ENCODE results near the gene PIK3R1. TPM values are rescaled to one million over a fixed set of nuclear protein-coding genes. Genes with fewer than 3 reads are reported as not detected.

PIK3R1 gene
- total and polyA plus RNA-seq, 10 of the 15 experiments (the other 5 are each of a cell fraction or from before 2014, with no cell fraction given): 7.8 to 38.4 (median 15.7) TPM

DNA sequence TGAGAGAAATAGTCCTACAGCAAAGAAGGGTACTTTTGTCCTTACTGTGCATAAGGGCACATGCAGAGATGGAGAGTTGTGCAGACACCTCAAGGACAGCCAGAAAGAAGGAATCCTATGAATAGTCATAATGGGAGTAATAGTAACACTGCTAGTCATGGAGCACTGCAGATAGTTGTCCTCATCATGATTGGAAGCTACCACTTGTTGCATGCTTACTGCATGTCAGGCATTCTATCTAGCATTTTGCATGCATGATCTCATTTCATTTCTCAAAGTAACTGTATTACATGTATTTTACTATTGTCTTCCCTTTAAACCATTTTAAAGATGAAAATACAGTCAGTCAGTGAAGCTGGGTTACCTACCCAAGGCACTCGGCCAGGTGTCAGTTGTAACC lies 81.3 kb downstream of the PIK3R1 start:
- BruUV-seq (replicated peaks): no TSS peak
- SMC1A ChIA-PET (ENCODE audit: uncharacterized antibody, unreplicated experiment): interaction anchor here (10.5 kb wide), 1 partner anchor 9 kb away, joined by 63 read pairs; no protein-coding TSS in a partner anchor
- FAIRE-seq: no peak

More for the DNA sequence above, 81.3 kb downstream of the PIK3R1 start:
- ATAC-seq: no peak
- peaks cover 4% of the 10 kb centered on the region for H3K79me2 ChIP-seq (ENCODE audit: control insufficient read depth, insufficient read depth, low read length)
- H3K9ac ChIP-seq (ENCODE audit: control insufficient read depth, insufficient read depth, low read length): no peak overlapping the region
- intact Hi-C loops (cut with micrococcal nuclease; ENCODE audit: unreplicated experiment): no loop called here
- TF ChIP-seq POLR2A (IDR thresholded peaks at IDR 0.05; ENCODE audit: low read depth, low read length) (no peak), SIX5 (IDR thresholded peaks at IDR 0.05; ENCODE audit: low read depth, low read length, severe bottlenecking) (no peak), WRNIP1 (IDR thresholded peaks at IDR 0.05; ENCODE audit: borderline replicate concordance, low read depth, low read length) (no peak), EP300 (IDR thresholded peaks at IDR 0.05; ENCODE audit: borderline replicate concordance in 1 of 2, control insufficient read depth in 1 of 2, low read depth in 2 of 2, low read length in 2 of 2) (no peak), RUNX3 (IDR thresholded peaks at IDR 0.05; ENCODE audit: low read length) (no peak), MTA2 (IDR thresholded peaks at IDR 0.05; ENCODE audit: low read depth) (no peak), BHLHE40 (IDR thresholded peaks at IDR 0.05; ENCODE audit: borderline replicate concordance in 1 of 2, low read depth in 2 of 2, low read length in 1 of 2) (no peak), BRCA1 (IDR thresholded peaks at IDR 0.05; ENCODE audit: low read depth, low read length) (no peak), HDAC2 (IDR thresholded peaks at IDR 0.05) (no peak), RFX5 (IDR thresholded peaks at IDR 0.05; ENCODE audit: low read depth, low read length) (no peak), SREBF1 (IDR thresholded peaks at IDR 0.05; ENCODE audit: low read length) (no peak), SIN3A (IDR thresholded peaks at IDR 0.05; ENCODE audit: low read depth, low read length) (no peak), FOXK2 (IDR thresholded peaks at IDR 0.05) (no peak)
- TF ChIP-seq, protein P1, sequence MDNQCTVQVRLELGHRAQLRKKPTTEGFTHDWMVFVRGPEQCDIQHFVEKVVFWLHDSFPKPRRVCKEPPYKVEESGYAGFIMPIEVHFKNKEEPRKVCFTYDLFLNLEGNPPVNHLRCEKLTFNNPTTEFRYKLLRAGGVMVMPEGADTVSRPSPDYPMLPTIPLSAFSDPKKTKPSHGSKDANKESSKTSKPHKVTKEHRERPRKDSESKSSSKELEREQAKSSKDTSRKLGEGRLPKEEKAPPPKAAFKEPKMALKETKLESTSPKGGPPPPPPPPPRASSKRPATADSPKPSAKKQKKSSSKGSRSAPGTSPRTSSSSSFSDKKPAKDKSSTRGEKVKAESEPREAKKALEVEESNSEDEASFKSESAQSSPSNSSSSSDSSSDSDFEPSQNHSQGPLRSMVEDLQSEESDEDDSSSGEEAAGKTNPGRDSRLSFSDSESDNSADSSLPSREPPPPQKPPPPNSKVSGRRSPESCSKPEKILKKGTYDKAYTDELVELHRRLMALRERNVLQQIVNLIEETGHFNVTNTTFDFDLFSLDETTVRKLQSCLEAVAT (IDR thresholded peaks at IDR 0.05): no peak
- H3K27ac ChIP-seq (ENCODE audit: control insufficient read depth, insufficient read depth): no peak overlapping the region
- 91% methylated on average over 1 of the region's 1 CpG for WGBS (ENCODE audit: insufficient coverage, insufficient replicate concordance, low lambda C conversion rate, missing lambda C conversion rate)
- DNase-seq (ENCODE audit: low read depth, low spot score): no peak
- H3K4me3 ChIP-seq: no peak overlapping the region
- H3K27me3 ChIP-seq (replicated peaks in 1 of 2; ENCODE audit: control insufficient read depth in 2 of 2, insufficient read depth in 2 of 2, low read length in 1 of 2): no peaks in the 10 kb centered on the region
- no peak overlapping the region for H2AFZ ChIP-seq (ENCODE audit: control insufficient read depth, low read depth, low read length)
- no peaks in the 10 kb centered on the region for H3K9me3 ChIP-seq (replicated peaks; ENCODE audit: control insufficient read depth, insufficient read depth, low read length)
- H4K20me1 ChIP-seq (ENCODE audit: control insufficient read depth, insufficient read depth): no peaks in the 10 kb centered on the region
- ChIA-PET CTCF (interaction anchor here (0.8 to 1.8 kb wide), 3 partner anchors 12 to 164 kb away, joined by 3 to 4 read pairs (median 3); no protein-coding TSS in a partner anchor), POLR2A (interaction anchor here (1.8 kb wide), 1 partner anchor 10 kb away, joined by 4 read pairs; no protein-coding TSS in a partner anchor), RAD21 (ENCODE audit: unreplicated experiment) (no interaction called here)
- peaks cover 17 to 28% of the 10 kb centered on the region in 2 experiments for H3K36me3 ChIP-seq (ENCODE audit: control insufficient read depth in 2 of 2, insufficient read depth in 2 of 2, low read length in 1 of 2)
- no peak overlapping the region for H3K4me2 ChIP-seq (ENCODE audit: control insufficient read depth, insufficient read depth)
- H3K4me1 ChIP-seq (ENCODE audit: control insufficient read depth, insufficient read depth, low read length): peaks cover 11% of the 10 kb centered on the region
- in situ Hi-C loops (cut with MboI): no loop called here

All from GM12878 (cell line).